ENCODE measurements around the gene SLC35F4.

DNA sequence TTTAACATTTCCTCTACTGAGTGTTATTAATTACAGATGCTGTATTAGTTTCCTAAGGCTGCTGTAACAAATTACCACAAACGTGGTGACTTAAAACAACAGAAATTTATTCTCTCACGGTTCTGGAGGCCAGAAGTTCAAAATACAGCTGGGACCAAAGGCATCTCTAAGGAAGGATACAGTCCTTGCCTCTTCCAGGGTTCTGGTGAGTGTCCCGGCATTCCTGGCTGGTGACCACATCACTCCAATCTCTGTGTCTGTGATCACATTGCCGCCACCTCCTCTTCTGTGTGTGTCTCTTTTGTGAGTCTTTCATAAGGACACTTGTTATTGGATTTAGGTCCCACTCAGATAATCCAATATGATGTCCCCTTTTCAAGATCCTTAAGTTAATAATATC is 287.1 kb downstream of the SLC35F4 start:
- TF ChIP-seq KDM1A (IDR thresholded peaks at IDR 0.05; ENCODE audit: borderline replicate concordance, low read length) (no peak), CBX5 (IDR thresholded peaks at IDR 0.05; ENCODE audit: low read depth, low read length) (no peak), GABPA (IDR thresholded peaks at IDR 0.05; ENCODE audit: borderline replicate concordance, insufficient read depth, low read length) (no peak), RFX5 (IDR thresholded peaks at IDR 0.05; ENCODE audit: borderline replicate concordance, low read depth, low read length) (no peak), CBX8 (IDR thresholded peaks at IDR 0.05; ENCODE audit: borderline replicate concordance, low read depth, low read length) (no peak), POLR2A (IDR thresholded peaks at IDR 0.05; ENCODE audit: control extremely low read depth in 1 of 2, low read depth in 2 of 2, low read length in 2 of 2) (no peak), EZH2 (IDR thresholded peaks at IDR 0.05; ENCODE audit: low read depth, low read length, severe bottlenecking) (no peak), SAP30 (IDR thresholded peaks at IDR 0.05; ENCODE audit: insufficient read depth, insufficient replicate concordance, low read length) (no peak), SUZ12 (IDR thresholded peaks at IDR 0.05; ENCODE audit: low read length) (no peak), BRCA1 (IDR thresholded peaks at IDR 0.05; ENCODE audit: low read depth, low read length) (no peak), EP300 (IDR thresholded peaks at IDR 0.05; ENCODE audit: borderline replicate concordance in 1 of 2, low read depth in 2 of 2, low read length in 2 of 2) (no peak), EGR1 (IDR thresholded peaks at IDR 0.05; ENCODE audit: borderline replicate concordance, low read depth, low read length) (no peak)
- TF ChIP-seq, protein P1, sequence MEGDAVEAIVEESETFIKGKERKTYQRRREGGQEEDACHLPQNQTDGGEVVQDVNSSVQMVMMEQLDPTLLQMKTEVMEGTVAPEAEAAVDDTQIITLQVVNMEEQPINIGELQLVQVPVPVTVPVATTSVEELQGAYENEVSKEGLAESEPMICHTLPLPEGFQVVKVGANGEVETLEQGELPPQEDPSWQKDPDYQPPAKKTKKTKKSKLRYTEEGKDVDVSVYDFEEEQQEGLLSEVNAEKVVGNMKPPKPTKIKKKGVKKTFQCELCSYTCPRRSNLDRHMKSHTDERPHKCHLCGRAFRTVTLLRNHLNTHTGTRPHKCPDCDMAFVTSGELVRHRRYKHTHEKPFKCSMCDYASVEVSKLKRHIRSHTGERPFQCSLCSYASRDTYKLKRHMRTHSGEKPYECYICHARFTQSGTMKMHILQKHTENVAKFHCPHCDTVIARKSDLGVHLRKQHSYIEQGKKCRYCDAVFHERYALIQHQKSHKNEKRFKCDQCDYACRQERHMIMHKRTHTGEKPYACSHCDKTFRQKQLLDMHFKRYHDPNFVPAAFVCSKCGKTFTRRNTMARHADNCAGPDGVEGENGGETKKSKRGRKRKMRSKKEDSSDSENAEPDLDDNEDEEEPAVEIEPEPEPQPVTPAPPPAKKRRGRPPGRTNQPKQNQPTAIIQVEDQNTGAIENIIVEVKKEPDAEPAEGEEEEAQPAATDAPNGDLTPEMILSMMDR (IDR thresholded peaks at IDR 0.05; ENCODE audit: control extremely low read depth in 1 of 3, insufficient read depth in 1 of 3, low read depth in 1 of 3, low read length in 3 of 3) = no peak
